Coronary artery (tissue), 2 donors: ENCODE measurements around the gene CCBE1.

Source experiments
- DNase-seq: peaks from one replicate; pipeline ENCODE4 v3.0.0-alpha.2; 2017; ENCODE audit warnings: low spot score
- H3K27ac ChIP-seq, 2 donors: fragments of 200-600 bp; sonication (generic); one replicate each; pipeline ENCODE4 v1.5.1; 2016 to 2019
- H3K4me3 ChIP-seq: fragments of 200-600 bp; sonication (generic); 2 replicates; pipeline ENCODE4 v1.5.1; 2016; ENCODE audit warnings: mild to moderate bottlenecking, moderate library complexity
- TF ChIP-seq, protein P1 (sequence below): fragments of 200-600 bp; sonication (generic); IDR thresholded peaks from one replicate; pipeline ENCODE4 v1.5.1; 2019; ENCODE audit warnings: antibody characterized with exemption

Gene CCBE1

DNA sequence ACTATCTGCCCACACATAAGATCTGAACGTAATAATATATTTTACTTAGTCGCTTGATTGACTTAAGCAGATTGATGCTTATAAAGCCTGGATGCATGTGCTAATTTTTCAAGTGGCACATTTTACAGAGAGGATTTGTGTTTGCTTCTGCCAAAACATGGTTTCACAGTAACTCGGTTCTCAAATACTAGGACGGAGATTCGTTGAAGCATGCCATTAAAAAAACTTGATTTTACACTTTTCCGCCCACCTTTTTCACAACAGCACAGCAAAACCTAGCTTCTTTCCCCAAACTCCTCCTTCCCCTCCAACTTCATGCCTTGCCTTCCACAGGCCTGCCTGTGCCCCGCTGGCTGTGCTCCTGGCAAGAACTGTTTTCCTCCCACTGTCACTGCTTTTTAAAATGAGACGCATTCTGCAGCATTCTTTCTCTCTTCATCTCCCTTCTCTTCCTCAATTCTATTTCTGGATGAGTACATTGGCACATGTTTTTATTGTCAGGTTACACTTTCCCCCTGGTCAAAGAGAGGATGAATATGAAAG lies 283.0 kb downstream of the CCBE1 start:
- Histone ChIP-seq H3K27ac (no peak overlapping the region), H3K4me3 (no peak overlapping the region)
- no peak for DNase-seq
- TF ChIP-seq, protein P1, sequence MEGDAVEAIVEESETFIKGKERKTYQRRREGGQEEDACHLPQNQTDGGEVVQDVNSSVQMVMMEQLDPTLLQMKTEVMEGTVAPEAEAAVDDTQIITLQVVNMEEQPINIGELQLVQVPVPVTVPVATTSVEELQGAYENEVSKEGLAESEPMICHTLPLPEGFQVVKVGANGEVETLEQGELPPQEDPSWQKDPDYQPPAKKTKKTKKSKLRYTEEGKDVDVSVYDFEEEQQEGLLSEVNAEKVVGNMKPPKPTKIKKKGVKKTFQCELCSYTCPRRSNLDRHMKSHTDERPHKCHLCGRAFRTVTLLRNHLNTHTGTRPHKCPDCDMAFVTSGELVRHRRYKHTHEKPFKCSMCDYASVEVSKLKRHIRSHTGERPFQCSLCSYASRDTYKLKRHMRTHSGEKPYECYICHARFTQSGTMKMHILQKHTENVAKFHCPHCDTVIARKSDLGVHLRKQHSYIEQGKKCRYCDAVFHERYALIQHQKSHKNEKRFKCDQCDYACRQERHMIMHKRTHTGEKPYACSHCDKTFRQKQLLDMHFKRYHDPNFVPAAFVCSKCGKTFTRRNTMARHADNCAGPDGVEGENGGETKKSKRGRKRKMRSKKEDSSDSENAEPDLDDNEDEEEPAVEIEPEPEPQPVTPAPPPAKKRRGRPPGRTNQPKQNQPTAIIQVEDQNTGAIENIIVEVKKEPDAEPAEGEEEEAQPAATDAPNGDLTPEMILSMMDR: no peak

DNA sequence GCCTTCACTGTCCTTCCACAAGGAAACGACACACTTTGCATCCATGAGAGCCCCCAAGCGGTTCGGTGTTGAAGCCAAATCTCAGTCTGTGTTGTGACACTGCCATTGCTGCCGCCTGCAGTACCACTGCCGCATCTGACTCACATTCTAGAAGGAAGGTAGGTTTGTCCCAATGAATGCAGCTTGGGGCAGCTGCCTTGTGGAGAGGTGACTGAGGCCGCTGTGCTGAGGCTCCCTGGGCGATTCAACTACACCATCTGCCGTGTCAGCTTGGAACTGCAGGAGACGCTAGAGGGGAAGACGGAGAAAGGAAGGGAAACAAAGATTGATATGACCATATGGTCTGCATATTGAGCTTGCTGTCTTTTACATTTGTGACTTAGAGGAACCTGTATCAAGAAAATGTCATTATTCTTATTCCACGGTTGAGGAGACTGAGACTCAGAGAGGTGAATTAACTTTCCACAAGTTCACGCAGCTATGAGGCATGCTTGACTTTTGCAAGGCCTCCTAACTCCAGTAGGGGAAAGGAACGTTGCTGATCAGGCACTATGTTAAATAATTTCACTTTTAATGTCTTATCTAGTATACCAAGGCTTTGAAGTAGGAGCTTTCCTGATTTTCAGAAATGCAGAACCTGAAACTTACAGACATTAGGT lies 294.7 kb downstream of the CCBE1 start:
- no peak for DNase-seq

DNA sequence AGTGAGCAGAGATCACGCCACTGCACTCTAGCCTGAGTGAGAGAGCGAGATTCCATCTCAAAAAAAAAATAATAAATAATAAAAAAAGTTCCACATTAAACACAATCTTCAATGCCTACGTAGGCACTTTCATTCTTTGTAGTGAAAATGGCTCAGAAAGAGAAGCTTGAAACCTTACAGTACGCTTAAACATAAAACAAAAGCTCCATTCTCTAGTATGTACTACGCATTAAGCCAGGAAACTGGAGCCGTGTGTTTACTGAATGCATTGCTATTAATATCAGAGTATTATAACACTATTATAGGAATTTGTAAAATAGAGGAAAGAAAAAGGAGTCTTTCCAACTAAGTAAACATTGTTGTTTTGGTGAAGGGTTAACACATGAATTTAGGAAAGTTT lies 296.8 kb downstream of the CCBE1 start:
- Histone ChIP-seq H3K4me3 (no peak overlapping the region), H3K27ac (no peak overlapping the region)
- TF ChIP-seq, protein P1: no peak
- no peak for DNase-seq

More for the DNA sequence above, 294.7 kb downstream of the CCBE1 start:
- Histone ChIP-seq H3K27ac (no peak overlapping the region), H3K4me3 (no peak overlapping the region)
- TF ChIP-seq, protein P1: peak; percentile 86

DNA sequence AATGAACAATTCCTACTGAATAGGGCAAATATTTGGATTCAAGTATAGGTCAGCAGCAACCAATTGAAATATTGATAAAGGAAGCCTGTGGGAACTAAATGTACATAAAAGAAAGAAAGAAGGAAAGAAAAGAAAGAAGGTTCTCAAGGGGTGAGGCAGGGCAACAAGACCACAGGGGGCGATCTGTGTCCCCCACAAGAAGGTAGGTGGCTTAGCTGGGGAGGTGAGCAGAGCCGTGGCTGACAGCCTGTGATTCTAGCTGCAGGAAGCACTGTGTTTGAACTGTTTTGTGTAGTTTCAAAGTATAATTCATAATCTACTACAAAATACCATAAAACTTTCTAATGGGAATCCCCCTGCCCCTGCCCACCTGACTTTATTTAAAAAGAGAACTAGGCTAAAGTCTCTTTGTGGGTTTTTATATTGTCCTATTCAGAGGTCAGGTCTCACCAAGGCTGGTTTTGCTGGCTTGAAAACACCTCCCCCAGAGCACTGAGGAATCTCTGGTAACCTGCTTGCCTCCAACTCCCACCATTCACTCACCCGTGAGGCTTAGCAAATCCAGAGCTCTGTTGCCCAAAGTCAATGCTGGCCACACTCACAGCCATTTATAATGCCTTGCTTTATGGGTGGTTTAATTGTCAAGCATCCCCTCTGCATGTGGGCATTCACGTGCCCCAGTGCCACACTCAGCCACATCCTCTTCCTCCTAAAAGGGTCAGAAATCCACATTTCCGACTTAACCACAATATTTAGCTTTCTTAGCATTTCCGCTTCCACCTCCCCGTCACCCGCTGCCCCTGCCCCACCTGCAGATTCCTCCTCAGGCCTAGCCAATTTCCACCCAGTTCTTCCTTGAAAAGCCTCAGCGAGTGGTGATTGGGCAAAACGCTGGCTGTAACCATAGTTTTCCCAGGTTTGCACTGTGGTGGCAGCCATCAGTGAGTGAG lies 301.7 kb downstream of the CCBE1 start:
- TF ChIP-seq, protein P1: no peak
- DNase-seq: no peak
- H3K27ac ChIP-seq: no peak overlapping the region
- no peak overlapping the region for H3K4me3 ChIP-seq

DNA sequence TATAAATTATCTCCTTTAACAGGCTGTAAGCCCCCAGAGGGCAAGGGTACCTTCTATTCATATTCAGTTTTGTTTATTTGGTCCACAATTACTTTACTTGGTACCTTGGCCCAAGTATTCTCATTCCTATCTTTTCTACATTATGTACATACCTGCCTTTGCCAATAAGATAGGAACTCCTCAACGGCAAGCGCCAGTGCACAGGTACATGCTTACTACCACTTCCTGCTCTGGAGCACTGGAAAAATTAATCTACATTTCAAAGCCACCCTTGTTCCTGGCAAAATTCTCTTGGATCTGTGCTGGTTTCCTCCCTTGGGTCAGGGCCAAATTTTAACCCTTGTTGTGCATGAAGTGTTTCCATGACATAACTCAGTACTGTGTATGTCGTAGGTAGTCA lies 303.8 kb downstream of the CCBE1 start:
- H3K27ac ChIP-seq: no peak overlapping the region
- TF ChIP-seq, protein P1: no peak
- DNase-seq: no peak
- no peak overlapping the region for H3K4me3 ChIP-seq

DNA sequence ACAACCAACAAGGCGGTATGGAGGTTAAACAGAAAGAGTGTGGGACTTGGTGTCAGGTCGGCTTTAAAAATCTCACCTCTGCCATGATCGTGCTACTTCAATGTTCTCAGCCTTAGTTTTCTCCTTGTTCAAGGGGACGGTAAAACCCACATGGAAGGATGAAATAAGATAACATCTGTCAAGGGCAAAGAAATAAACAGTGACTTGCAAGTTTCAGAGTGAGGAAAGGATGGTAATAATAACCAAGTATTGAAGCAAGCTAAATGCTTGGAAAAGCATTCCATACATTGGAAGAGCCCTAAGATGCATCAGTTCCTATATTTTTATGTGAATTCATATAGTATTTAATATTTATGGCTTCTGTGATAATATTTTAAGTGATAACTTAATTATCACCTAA lies 308.4 kb downstream of the CCBE1 start:
- H3K27ac ChIP-seq: no peak overlapping the region
- TF ChIP-seq, protein P1: no peak

More for the DNA sequence above, 308.4 kb downstream of the CCBE1 start:
- H3K4me3 ChIP-seq: no peak overlapping the region
- no peak for DNase-seq
